NCI-H748 treated with DMSO at 0.1 percent for 48 hours (cell line): ENCODE results near the gene ANKRD18A.

Source experiments
- DNase-seq: peaks from one replicate; lab custom pipeline; 2025; lab: John Stamatoyannopoulos, UW

ANKRD18A gene

DNA sequence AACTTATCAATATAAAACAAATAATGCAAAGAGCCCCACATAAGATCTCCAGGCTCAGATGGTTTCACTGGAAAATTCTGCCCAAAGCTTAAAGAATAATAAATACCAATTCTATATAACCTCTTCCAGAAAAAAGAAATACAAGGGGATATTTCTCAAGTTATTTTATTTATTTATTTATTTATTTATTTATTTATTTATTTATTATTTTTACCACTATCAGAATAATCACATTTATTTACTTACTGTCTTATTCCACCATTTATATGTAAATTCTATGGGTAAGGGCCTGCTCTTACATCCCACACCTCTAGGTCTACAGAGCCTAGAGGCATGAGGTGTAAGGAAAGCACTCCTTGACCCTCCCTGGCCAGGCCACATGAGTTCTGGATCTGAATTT is 91.1 kb downstream of the ANKRD18A start:
- DNase-seq = no peak

- DNase-seq = no peak
Measured at GRCh38 chr9:38527503-38527902, 92.9 kb downstream of the ANKRD18A start.

DNA sequence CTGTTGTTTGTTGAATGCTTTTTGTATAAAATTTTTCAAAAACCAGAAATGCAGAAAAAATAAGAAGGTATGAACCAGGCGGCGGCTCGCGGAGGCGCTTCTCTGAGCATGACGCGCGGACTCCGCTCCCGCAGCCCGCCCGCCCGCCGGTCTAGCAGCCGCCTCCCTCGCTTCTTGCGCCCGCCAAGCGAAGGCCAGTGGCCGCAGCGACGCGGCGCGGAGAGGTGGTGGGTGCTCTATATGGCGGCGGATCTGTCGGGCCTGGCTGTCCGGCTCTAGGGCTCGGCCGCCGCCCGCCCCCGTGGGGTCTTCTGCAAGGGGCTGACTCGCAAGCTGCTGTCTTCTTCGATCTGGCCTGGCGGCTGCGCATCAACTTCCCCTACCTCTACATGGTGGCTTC is 93.8 kb downstream of the ANKRD18A start:
- DNase-seq = no peak

DNA sequence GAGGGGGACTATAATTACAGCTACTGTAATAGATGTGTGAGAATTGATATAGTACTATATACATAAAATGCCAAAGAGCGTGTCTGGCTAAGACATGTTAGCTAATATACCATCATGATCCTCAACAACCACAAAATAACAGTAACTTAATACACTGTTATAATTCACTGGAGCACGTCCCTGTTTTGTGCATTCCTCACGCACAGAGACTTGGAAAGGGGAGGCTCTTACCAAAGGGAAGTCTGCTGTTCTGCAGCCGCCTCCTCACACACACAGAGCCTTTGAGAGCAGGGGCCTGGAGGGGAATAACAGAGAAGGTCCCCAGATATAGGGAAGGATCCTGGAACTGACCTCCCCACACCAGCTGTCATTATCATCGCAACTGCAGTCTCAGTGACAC is 97.3 kb downstream of the ANKRD18A start:
- DNase-seq = no peak

GRCh38 chr9:38521762-38522161 is 98.6 kb downstream of the ANKRD18A start:
- no peak for DNase-seq
